ENCODE measurements around the gene KRTAP19-6.
"Not testable (repeated sequence)": the region's sequence is repeated elsewhere in the genome, so short reads cannot be mapped to it uniquely, and the experiment has no call there.

Gene KRTAP19-6

GRCh38 chr21:30541764-30542163, at the start of gene KRTAP19-6:
Gene KRTAP19-6 (minus strand): TSS chr21:30541864. CDS start chr21:30541833, 31 bp downstream.
- no peak for DNase-seq

- no peak for DNase-seq
These were observed 48.6 kb upstream of the KRTAP19-6 start, which contains the start of gene KRTAP22-2 for GRCh38 chr21:30590297-30590696. Gene KRTAP22-2 (minus strand): TSS chr21:30590397.

- DNase-seq, result no peak
These were observed 41.2 kb upstream of the KRTAP19-6 start for GRCh38 chr21:30582870-30583269.

GRCh38 chr21:30580132-30580531, 38.5 kb upstream of the KRTAP19-6 start:
- no peak for DNase-seq

- no peak for DNase-seq
These were observed 37.7 kb upstream of the KRTAP19-6 start for GRCh38 chr21:30579346-30579745.

GRCh38 chr21:30577766-30578165, 36.1 kb upstream of the KRTAP19-6 start:
- DNase-seq, result no peak

GRCh38 chr21:30567617-30568016, 26.0 kb upstream of the KRTAP19-6 start:
- no peak for DNase-seq

- DNase-seq, result no peak
These were observed 22.0 kb upstream of the KRTAP19-6 start for GRCh38 chr21:30563630-30564029.

GRCh38 chr21:30563072-30563471, 21.4 kb upstream of the KRTAP19-6 start:
- no peak for DNase-seq

- DNase-seq, result no peak
These were observed 20.3 kb upstream of the KRTAP19-6 start for GRCh38 chr21:30561957-30562356.

GRCh38 chr21:30561264-30561895, 19.7 kb upstream of the KRTAP19-6 start, which contains the start of gene KRTAP19-7:
Gene KRTAP19-7 (minus strand): TSS chr21:30561314. CDS start chr21:30561289, 25 bp downstream.
- no peak for DNase-seq

- no peak for DNase-seq
These were observed 13.4 kb upstream of the KRTAP19-6 start for GRCh38 chr21:30555095-30555494.

GRCh38 chr21:30552782-30553181, 11.1 kb upstream of the KRTAP19-6 start:
- no peak for DNase-seq

GRCh38 chr21:30518876-30519275, 22.8 kb downstream of the KRTAP19-6 start:
- no peak for DNase-seq

- no peak for DNase-seq
These were observed 26.0 kb downstream of the KRTAP19-6 start for GRCh38 chr21:30515681-30516080.

- not testable (repeated sequence) for DNase-seq
These were observed 36.0 kb downstream of the KRTAP19-6 start for GRCh38 chr21:30505621-30506205.

- DNase-seq, result no peak
These were observed 39.6 kb downstream of the KRTAP19-6 start, which contains the start of gene KRTAP19-5 for GRCh38 chr21:30502041-30502440. Gene KRTAP19-5 (minus strand): TSS chr21:30502141. CDS start chr21:30502090, 51 bp downstream.

GRCh38 chr21:30497065-30497464, 44.6 kb downstream of the KRTAP19-6 start, which contains the start of gene KRTAP19-4:
Gene KRTAP19-4 (minus strand): TSS chr21:30497165. CDS start chr21:30497110, 55 bp downstream.
- no peak for DNase-seq

GRCh38 chr21:30491963-30492428, 49.7 kb downstream of the KRTAP19-6 start, which contains the start of gene KRTAP19-3:
Gene KRTAP19-3 (minus strand): TSS chr21:30492013. CDS start chr21:30491957, 56 bp downstream.
- no peak for DNase-seq

Measured in stimulated activated CD4-positive, alpha-beta T cell treated with anti-CD3 and anti-CD28 coated beads, Interleukin-1b, Interleukin-23, amount 100 ng/mL, for 48 hours (primary cell).